ENCODE results near the gene DPH3. TPM values are rescaled to one million over a fixed set of nuclear protein-coding genes. Genes with fewer than 3 reads are reported as not detected.

Gene DPH3
- total RNA-seq, 4 donors from 2014 or later = 2.8 to 21.9 (median 10.0) TPM

DNA sequence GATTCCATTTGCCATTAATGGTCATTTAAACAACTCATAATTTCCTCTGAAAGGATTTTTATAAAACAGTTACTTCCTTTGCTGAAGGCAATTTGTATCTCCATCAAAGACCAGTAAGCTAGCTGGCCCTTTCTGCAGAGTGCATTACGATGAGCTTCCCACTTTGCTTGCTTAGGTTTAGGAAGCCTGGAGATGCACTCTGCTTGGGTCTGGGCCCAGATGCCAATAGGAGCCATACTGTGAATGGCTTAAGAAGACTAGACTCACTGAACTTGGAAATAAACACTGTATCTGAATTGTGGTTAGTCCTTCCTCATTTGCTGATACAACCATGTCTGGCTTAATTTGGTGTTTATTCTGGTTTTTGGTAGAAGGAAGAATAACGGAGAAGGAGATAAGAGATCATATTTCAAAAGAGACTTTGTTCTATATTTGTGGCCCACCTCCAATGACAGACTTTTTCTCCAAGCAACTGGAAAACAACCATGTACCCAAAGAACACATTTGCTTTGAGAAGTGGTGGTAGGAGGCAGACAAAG lies 38.4 kb upstream of the DPH3 start:
- peaks cover 0 to 19% (median 0%) of the 10 kb centered on the region in 3 donors for H3K4me1 ChIP-seq
- H3K27ac ChIP-seq = no peak overlapping the region
- no peak for DNase-seq
- intact Hi-C loops (cut with DNase I) = no loop called here
- peaks cover 0 to 65% (median 0%) of the 10 kb centered on the region in 3 donors for H3K36me3 ChIP-seq
- WGBS, 2 donors = 63 to 77% methylated on average over 2 of the region's 2 CpGs
- TF ChIP-seq POLR2A (IDR thresholded peaks at IDR 0.05) = no peak
- TF ChIP-seq, protein P1, sequence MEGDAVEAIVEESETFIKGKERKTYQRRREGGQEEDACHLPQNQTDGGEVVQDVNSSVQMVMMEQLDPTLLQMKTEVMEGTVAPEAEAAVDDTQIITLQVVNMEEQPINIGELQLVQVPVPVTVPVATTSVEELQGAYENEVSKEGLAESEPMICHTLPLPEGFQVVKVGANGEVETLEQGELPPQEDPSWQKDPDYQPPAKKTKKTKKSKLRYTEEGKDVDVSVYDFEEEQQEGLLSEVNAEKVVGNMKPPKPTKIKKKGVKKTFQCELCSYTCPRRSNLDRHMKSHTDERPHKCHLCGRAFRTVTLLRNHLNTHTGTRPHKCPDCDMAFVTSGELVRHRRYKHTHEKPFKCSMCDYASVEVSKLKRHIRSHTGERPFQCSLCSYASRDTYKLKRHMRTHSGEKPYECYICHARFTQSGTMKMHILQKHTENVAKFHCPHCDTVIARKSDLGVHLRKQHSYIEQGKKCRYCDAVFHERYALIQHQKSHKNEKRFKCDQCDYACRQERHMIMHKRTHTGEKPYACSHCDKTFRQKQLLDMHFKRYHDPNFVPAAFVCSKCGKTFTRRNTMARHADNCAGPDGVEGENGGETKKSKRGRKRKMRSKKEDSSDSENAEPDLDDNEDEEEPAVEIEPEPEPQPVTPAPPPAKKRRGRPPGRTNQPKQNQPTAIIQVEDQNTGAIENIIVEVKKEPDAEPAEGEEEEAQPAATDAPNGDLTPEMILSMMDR (IDR thresholded peaks at IDR 0.05) = no peak
- H3K9me3 ChIP-seq = no peaks in the 10 kb centered on the region
- H3K27me3 ChIP-seq = no peaks in the 10 kb centered on the region
- H3K4me3 ChIP-seq = no peak overlapping the region

DNA sequence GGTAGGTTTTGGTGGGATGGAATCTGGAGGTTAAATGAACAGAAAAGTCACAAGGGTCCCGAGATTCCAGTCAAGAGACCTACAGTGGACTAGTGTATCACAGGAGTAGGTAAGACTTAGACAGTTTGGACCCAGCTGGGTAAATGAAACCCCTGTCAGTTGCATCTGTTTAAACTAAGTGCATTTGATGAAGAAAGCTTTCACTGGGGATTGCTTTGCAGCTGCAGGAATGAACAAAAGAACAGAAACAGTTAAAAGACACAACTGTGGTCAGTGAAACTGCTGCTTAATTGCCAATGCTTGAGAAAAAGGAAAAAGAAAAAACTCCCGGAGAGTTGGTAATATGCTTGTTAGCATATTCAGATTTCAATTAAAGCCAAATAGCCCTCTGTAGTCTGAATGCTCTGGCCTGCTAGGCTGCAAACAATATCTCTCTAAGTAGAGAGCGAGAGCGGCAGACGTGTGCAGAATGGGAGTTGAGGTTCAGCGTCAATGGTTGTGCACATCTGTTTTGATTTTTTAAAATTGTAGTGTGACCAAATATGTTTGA lies 37.4 kb upstream of the DPH3 start:
- no peaks in the 10 kb centered on the region for H3K9me3 ChIP-seq
- intact Hi-C loops (cut with DNase I) = no loop called here
- H3K36me3 ChIP-seq = peaks cover 0 to 72% (median 0%) of the 10 kb centered on the region in 3 donors
- H3K27ac ChIP-seq = peak overlapping the region in 1 of 4 donors; percentile 52
- H3K27me3 ChIP-seq = no peaks in the 10 kb centered on the region
- peaks cover 0 to 20% (median 0%) of the 10 kb centered on the region in 3 donors for H3K4me1 ChIP-seq
- 82 to 85% methylated on average over 6 of the region's 6 CpGs for WGBS, 2 donors
- DNase-seq = no peak
- TF ChIP-seq, protein P1 (IDR thresholded peaks at IDR 0.05) = no peak
- TF ChIP-seq POLR2A (IDR thresholded peaks at IDR 0.05) = no peak
- no peak overlapping the region for H3K4me3 ChIP-seq

DNA sequence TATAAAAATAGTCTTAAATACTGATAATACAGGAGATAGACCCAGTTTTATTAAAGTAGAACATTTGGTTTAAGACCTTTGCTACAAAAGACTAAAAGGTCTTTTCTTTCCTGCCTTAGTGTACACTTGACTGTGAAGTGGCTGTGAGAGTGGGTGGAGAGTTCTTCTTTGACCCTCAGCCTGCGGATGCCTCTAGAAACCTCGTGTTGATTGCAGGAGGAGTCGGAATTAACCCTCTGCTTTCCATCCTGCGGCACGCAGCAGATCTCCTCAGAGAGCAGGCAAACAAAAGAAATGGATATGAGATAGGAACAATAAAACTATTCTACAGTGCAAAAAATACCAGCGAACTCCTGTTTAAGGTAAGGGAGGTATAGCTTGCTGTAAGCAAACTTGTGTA lies 36.8 kb upstream of the DPH3 start:
- Histone ChIP-seq H3K27me3 (no peaks in the 10 kb centered on the region), H3K4me1 (peaks cover 0 to 20% (median 0%) of the 10 kb centered on the region in 3 donors), H3K4me3 (no peak overlapping the region), H3K9me3 (no peaks in the 10 kb centered on the region), H3K27ac (peak overlapping the region in 2 of 4 donors; percentile 15 to 52), H3K36me3 (peaks cover 0 to 72% (median 0%) of the 10 kb centered on the region in 3 donors)
- no peak for TF ChIP-seq POLR2A (IDR thresholded peaks at IDR 0.05)
- TF ChIP-seq, protein P1 (IDR thresholded peaks at IDR 0.05) = no peak
- WGBS, 2 donors = 62 to 69% methylated on average over 6 of the region's 6 CpGs
- intact Hi-C loops (cut with DNase I) = no loop called here
- no peak for DNase-seq

DNA sequence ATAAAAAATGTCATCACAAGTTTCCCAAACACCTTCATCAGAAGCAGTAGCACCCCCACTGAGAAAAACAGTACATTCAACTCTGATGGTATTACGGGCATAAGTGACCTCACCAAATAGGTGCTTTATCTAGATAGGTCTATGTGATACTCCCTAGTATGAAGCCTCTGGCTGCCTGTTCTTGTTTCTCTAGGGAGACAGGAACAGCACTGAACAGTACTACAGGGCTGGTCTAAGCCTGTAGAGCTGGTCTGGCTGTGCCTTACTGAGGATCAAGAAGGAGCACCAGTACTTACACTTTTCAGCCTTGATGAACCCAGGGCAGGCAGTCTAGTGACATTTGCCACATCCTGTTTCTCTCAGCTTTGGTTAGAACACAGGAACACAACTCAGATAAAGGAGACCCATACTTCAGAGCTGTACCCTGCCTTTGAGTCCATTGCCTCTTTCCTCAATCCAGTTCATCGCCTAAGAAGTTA lies 36.2 kb upstream of the DPH3 start:
- no peak for DNase-seq
- H3K36me3 ChIP-seq = peaks cover 0 to 72% (median 0%) of the 10 kb centered on the region in 3 donors
- intact Hi-C loops (cut with DNase I) = no loop called here
- H3K27me3 ChIP-seq = no peaks in the 10 kb centered on the region
- peak in 2 of 4 donors; percentile 20 to 31 for TF ChIP-seq POLR2A (IDR thresholded peaks at IDR 0.05)
- TF ChIP-seq, protein P1 (IDR thresholded peaks at IDR 0.05) = no peak
- H3K4me3 ChIP-seq = no peak overlapping the region
- peaks cover 0 to 20% (median 0%) of the 10 kb centered on the region in 3 donors for H3K4me1 ChIP-seq
- H3K9me3 ChIP-seq = no peaks in the 10 kb centered on the region
- peak overlapping the region in 2 of 4 donors; percentile 15 to 52 for H3K27ac ChIP-seq
- 73 to 90% methylated on average over 1 to 2 of the region's 2 CpGs for WGBS, 2 donors

DNA sequence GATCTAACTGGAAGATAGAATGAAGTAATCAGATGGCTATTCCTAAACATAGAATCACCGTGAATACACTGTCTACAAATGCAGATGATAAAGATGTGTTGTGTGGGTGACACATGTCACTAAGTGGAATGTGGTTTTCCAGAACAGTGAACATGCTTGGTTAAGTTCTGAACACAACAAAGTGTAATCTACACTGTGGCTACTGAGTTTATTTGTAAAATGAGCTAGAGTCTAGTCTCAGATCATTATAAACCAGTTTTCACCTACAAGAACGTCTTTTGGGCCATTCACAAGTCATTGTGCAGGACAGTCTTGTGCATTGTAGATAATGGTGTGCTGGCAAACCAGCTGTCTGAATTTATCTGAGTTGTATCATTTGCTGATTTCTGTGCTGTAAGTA lies 35.6 kb upstream of the DPH3 start:
- H3K9me3 ChIP-seq = no peaks in the 10 kb centered on the region
- no peak for TF ChIP-seq POLR2A (IDR thresholded peaks at IDR 0.05)
- TF ChIP-seq, protein P1 (IDR thresholded peaks at IDR 0.05) = no peak
- peaks cover 0 to 20% (median 0%) of the 10 kb centered on the region in 3 donors for H3K4me1 ChIP-seq
- intact Hi-C loops (cut with DNase I) = no loop called here
- peaks cover 0 to 72% (median 0%) of the 10 kb centered on the region in 3 donors for H3K36me3 ChIP-seq
- no peaks in the 10 kb centered on the region for H3K27me3 ChIP-seq
- H3K4me3 ChIP-seq = no peak overlapping the region
- no peak for DNase-seq
- peak overlapping the region in 2 of 4 donors; percentile 15 to 23 for H3K27ac ChIP-seq
- WGBS, 2 donors = 64 to 77% methylated on average over 2 of the region's 2 CpGs
